Neural progenitor cell (in vitro differentiated cells): ENCODE measurements around the gene TMSB4X.

Experiments used
- CTCF ChIP-seq: fragments of 200-600 bp; sonication (generic); IDR thresholded peaks from 2 replicates; pipeline ENCODE4 v1.5.1; 2017; ENCODE audit warnings: antibody characterized with exemption, mild to moderate bottlenecking
- EZH2 ChIP-seq: fragments of 200-600 bp; sonication (generic); IDR thresholded peaks from 2 replicates; pipeline ENCODE4 v1.6.1; 2017; ENCODE audit warnings: antibody characterized with exemption, mild to moderate bottlenecking, moderate library complexity

- TF ChIP-seq CTCF (no peak), EZH2 (no peak)
These were observed 24.5 kb downstream of the TMSB4X start for GRCh38 chrX:12999422-12999821.
